ENCODE results near the gene EVI5. TPM values are rescaled to one million over a fixed set of nuclear protein-coding genes. Genes with fewer than 3 reads are reported as not detected.
"Not testable (repeated sequence)": the region's sequence is repeated elsewhere in the genome, so short reads cannot be mapped to it uniquely, and the experiment has no call there.

Gene EVI5
- polyA plus RNA-seq, 12 donors: 9.9 to 19.5 (median 15.0) TPM; not detected in 1

DNA sequence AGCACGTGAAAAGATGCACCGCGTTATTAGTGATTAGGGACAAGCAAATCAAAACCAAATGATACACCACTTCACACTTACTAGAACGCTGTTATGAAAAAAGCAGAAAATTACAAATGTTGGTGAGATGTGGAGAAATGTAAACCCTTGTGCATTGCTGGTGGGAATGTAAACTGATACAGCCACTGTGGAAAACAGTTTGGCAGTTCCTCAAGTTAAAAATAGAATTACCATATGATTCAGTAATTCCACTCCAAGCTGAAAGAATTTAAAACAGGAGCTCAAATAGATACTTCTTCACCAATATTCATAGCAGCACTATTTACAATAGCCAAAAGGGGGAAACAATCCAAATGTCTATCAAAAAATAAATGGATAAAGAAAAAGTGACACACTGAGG lies 10.3 kb upstream of the EVI5 start:
- no peak for DNase-seq

DNA sequence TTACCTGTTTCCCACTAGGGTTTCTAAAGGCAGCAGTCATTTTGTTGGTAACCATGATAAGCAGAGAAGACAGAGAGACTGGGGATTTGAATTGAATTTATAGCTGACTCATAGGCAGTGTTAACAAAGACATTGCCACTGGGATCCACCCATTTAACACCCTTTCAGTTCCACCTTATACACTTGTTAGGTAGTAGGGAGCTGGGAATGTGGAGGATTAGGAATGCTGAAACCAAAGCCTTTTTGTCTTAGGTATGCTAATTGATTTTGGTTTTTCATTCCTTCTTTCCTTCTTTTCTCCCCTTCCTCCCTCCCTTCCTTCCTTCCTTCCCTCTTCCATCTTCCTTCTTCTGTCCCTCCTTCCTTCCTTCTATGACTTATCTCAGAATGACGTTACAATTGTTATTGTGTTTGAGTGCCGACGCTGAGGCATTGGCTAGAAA lies 7.5 kb upstream of the EVI5 start:
- no peak for DNase-seq

- DNase-seq: no peak
Observed at GRCh38 chr1:92791487-92792066, 6.7 kb upstream of the EVI5 start.

- no peak for DNase-seq
Observed at GRCh38 chr1:92790867-92791266, 6.0 kb upstream of the EVI5 start.

DNA sequence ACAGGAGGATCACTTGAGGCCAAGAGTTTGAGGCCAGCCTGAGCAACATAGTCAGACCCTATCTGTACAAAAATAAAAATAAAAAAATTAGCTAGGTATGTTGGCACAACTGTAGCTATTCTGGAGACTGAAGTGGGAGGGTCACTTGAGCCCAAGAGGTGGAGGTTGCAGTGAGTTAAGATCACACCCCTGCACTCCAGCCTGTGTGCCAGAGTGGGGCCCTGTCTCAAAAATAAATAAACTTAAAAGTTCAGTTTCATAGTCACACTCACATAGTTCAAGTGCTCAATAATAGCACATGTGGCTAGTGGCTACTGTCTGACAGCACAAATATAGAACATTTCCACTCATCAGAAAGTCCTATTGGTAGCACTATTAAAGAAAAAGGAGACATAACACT lies 5.2 kb upstream of the EVI5 start:
- DNase-seq: no peak

- no peak for DNase-seq
Observed at GRCh38 chr1:92786111-92786901, 1.4 kb upstream of the EVI5 start.

- DNase-seq: peak; percentile 71
Observed at GRCh38 chr1:92784021-92784638, 778 bp downstream of the EVI5 start.

DNA sequence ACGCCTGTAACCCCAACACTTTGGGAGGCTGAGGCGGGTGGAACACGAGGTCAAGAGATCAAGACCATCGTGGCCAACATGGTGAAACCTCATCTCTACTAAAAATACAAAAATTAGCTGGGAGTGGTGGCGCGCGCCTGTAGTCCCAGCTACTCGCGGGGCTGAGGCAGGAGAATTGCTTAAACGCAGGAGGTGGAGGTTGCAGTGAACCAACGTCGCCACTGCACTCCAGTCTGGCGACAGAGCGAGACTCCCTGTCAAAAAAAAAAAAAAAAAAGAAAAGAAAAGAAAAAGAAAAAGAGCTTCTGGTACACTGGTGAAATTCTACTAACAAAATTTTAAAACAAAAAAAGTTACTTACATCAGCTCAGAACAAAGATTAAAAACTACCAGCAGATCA lies 1.4 kb downstream of the EVI5 start:
- DNase-seq: not testable (repeated sequence)

DNA sequence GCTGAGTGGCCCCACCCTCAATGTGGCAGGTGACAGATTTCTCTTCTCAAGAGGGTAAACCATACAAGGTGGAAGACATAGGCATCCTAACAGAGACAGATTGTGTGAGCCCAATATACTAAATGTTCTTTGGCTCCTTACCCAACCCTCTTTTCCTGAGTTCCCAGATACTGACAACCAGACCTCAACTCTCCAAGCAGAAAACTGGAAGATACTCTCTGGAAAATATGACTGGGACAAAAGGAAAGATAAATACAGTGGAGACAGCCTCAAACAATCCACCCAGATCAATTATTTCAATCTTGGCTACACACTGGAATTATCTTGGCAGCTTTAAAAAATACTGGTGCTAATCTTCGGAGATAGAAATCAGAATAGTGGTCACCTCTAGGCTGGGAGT lies 6.5 kb downstream of the EVI5 start:
- peak; percentile 21 for DNase-seq

DNA sequence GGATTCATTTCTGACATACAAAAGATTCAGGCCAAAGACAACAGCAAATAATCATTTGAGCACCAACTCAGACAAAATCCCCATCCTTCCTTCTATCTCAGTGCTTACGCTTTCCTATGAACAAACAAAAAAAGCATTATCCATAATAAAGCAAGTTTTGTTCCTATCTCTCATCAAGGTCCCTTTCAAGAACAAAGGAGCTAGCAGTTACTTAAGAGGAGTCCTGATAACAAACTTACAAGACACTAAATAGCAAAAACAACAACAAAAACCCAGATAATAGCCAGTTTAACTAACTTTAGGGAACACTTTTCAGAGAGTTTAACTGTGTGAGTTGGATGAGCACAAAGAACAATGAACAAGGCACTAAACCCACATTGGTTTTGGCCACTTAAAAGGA lies 10.5 kb downstream of the EVI5 start:
- no peak for DNase-seq

GRCh38 chr1:92773749-92774148 lies 11.2 kb downstream of the EVI5 start:
- not testable (repeated sequence) for DNase-seq

DNA sequence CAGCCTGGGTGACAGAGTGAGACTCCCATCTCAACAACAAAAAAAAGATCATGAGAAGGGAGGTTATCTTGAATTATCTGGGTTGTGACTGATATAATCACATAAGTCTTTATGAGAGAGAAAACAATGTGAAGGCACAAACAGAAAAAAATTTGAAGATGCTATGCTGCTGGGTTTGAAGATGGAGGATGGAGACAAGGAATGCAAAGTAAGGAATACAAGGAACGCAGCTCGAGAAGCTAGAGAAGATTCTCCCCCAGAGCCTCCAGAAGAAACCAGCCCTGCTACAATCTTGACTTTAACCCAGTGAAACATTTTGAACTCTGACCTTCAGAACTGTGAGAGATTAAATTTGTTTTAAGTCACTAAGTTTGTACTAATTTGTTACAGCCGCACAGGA lies 15.1 kb downstream of the EVI5 start:
- no peak for DNase-seq

- no peak for DNase-seq
Observed at GRCh38 chr1:92768915-92769314, 16.0 kb downstream of the EVI5 start.

GRCh38 chr1:92768296-92768695 lies 16.6 kb downstream of the EVI5 start:
- DNase-seq: no peak

GRCh38 chr1:92764116-92764515 lies 20.8 kb downstream of the EVI5 start:
- no peak for DNase-seq

DNA sequence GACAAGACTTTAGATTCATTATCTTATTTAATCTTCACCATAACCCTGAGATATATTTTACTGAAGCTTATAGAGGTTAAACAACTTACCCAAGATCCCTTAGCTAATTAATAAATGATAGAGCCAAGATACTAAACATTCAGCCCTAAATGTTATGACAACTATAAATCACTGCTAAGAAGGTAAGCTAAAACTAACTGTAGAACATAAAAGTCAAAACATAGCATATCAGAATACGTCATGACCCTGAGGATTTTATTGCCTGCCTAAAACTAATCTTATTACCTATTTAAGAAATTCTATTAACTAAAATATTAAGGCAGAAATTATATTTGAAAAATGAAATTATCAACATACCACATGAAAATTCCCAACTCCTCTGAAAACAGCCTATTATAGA lies 22.6 kb downstream of the EVI5 start:
- DNase-seq: no peak

DNA sequence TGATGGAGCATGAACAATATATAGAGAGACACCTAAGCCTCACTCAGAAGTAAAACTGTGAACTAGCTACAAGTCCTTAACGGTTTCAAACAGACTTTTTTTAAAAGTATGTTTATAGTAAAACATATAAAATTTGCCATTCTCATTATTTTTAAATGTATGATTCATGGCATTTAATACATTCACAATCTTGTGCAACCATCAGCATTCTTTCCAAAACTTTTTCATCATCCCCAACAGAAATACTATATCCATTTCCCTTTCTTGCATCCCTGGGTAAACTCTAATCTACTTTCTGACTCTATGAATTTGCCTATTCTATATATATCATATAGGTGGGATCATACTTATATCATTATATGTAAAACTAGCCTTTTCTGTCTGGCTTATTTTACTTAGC lies 25.5 kb downstream of the EVI5 start:
- DNase-seq: no peak

GRCh38 chr1:92756537-92756936 lies 28.4 kb downstream of the EVI5 start:
- DNase-seq: no peak

GRCh38 chr1:92755541-92756461 lies 29.1 kb downstream of the EVI5 start:
- no peak for DNase-seq

GRCh38 chr1:92754719-92755050 lies 30.2 kb downstream of the EVI5 start:
- DNase-seq: no peak

GRCh38 chr1:92754000-92754718 lies 30.7 kb downstream of the EVI5 start:
- no peak for DNase-seq

DNA sequence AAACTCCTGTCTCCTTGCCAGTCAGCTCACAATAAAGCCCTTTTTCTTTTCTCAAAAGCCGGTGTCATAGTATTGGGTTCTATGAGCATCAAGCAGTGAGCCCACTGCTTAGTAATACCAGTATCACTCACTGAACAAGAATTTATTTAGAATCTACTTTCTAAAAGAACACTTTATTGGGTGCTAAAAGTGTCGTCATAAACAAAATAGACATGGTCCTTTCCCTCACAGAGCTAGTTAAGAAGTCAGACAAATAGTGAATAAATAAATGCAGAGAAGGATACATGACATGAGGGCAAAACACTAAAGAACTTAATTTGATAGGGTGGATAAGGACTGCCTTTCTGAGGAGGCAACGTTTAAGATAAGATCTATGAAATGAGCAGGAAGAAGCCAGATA lies 32.2 kb downstream of the EVI5 start:
- DNase-seq: no peak
